Amygdala (tissue), 56 donors: ENCODE measurements around the gene DDX42.

Experiments
- DNase-seq, 56 donors: peaks; one replicate each; lab custom pipeline; 2025; lab: John Stamatoyannopoulos, UW

Gene DDX42, protein sequence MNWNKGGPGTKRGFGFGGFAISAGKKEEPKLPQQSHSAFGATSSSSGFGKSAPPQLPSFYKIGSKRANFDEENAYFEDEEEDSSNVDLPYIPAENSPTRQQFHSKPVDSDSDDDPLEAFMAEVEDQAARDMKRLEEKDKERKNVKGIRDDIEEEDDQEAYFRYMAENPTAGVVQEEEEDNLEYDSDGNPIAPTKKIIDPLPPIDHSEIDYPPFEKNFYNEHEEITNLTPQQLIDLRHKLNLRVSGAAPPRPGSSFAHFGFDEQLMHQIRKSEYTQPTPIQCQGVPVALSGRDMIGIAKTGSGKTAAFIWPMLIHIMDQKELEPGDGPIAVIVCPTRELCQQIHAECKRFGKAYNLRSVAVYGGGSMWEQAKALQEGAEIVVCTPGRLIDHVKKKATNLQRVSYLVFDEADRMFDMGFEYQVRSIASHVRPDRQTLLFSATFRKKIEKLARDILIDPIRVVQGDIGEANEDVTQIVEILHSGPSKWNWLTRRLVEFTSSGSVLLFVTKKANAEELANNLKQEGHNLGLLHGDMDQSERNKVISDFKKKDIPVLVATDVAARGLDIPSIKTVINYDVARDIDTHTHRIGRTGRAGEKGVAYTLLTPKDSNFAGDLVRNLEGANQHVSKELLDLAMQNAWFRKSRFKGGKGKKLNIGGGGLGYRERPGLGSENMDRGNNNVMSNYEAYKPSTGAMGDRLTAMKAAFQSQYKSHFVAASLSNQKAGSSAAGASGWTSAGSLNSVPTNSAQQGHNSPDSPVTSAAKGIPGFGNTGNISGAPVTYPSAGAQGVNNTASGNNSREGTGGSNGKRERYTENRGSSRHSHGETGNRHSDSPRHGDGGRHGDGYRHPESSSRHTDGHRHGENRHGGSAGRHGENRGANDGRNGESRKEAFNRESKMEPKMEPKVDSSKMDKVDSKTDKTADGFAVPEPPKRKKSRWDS

DNA sequence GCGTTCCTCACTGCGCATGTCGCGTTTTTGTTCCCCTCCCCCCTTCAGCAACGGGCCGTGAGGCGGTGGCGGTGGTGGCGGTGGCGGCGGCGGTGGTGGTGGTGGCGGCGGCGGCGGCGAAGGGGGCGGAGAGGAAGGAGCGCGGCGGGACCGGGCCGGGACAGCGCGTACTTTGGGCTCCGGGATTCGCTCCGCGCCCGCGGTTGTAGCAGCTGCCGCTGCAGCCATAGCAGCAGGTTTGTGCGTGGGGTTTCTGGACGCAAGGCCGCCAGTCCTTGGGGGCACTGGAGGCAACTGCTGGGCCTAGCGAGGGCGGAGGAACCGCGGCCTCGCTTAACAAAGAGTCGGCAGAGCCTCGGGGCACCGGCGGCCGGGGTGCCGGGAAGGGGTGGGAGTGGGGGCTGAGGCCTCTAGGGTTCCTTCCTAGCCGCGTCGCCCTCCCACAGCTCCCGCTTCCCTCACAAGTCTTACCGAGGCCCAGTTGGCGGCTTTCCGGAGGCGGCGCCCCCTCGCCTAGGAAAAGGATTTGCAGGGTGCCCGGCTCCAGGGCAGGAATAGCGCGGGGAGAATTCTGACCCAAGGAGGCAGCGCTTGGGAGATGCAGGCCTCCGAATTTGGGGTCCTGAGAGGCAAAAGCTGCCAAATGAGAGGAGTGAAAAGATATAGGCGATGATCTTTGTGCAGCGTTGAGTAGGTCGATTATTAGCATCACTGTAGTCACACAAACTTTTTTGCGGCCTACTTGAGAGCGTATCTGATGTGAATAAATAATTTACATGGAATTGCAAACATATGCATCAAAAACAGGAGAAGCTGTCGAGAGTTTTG, at the start of gene DDX42:
DDX42 (plus strand) TSS at position 30 of the 828 bp plus-strand sequence. CDS start 12,880 bp downstream, outside the sequence.
- peak in 32 of 56 donors; percentile 12 to 88 (median 41) for DNase-seq

DNA sequence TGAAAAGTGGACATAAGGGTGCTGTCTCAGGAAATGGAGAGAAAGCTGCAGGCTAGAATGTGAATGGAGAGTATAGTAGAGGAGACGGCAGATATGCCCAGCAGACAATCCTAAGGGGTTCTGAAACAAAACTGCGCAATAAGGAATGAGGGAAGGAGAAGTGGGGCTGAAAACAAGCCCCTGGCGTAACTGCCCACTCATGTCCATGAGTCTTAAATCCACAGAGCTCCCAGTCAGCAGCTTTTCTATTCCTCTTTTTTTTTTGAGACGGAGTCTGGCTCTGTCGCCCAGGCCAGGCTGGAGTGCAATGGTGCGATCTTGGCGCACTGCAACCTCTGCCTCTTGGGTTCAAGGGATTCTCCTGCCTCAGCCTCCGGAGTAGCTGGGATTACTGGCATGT, 38.3 kb upstream of the DDX42 start:
- no peak for DNase-seq

DNA sequence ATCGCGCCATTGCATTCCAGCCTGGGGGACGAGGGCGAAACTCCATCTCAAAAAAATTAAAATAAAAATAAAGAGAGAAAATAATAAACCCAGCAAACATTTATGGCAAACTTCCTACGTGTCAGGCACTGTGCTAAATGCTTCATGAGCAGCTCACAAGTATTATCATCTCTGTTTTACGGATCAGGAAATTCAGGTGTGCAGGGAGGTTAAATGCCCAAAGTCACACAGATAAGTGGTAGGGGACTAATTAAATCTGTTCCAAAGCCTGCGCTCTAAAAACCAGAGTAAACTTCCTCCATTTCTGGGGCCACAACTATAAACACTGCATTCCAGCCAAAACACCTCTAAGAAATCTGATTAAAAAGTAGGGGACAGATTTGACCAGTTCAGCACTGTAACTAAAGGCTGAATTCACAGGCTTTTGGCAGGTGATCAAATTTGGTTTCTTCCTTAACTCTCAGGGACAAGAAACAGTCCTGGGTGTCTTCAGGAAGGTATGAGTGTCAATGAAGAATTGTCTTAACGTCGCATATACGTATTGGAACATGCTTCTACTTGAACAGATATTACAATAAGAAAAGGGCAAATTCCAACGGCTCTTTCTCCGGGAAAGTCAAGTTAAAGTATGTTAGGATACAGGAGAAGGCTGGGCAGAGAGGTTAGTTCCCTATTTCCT, 33.4 kb upstream of the DDX42 start:
- no peak for DNase-seq

DNA sequence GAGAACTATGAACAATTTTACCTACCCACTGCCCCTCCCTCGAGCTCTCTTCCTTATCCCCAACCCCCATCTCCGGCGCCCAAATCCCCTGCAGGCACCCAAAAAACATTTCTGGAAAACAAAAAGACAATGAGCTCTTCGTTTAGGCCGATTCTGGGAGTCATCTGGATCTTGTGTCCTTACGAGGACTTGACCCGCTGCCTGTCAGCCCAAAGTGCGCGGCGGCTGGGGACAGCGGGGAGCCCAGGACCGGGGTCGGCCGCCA, 32.9 kb upstream of the DDX42 start:
- peak in 4 of 56 donors; percentile 20 to 56 (median 36) for DNase-seq

DNA sequence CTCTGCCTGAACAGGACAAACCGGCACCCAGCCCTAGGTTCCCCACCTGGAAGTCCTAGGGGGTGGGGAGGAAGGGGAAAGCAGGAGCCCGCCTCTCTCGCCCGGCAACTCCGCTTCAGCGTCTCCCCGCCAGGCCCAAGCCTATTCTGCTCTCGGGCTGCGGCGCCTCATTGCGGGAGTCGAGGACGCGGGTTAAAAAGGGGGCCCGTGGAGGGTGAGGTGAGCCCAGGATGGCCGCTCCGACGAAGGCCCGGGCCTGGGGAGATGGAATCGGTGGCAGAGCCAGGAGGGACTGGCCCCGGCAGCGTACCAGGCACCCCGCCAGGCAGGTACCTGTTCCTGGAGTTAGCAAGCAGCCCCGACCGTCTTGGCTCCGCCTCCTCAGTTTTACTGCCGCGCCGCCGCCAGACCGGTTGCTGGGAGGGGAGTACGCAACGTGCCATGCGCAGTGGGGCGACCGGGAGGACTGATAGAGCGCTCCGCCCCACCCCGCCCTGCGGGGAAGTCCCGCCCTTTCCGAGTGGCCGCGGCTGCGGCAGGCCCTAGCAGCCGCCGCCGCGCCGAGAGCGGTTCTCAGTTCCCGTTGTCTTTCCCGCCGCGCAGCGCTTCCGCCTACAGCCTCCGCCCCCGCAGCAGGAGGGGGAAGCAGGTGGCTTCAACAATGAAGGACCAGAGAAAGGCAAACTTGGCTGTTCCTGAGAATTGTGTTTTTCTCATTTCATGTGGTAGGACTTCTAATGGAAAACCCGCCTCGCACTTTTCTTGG, 32.4 kb upstream of the DDX42 start, which contains the start of gene STRADA:
STRADA (minus strand) TSS at position 392 of the 766 bp plus-strand sequence. CDS start 13,430 bp downstream, outside the sequence.
- DNase-seq = peak; percentile 47 to 98 (median 94)

DNA sequence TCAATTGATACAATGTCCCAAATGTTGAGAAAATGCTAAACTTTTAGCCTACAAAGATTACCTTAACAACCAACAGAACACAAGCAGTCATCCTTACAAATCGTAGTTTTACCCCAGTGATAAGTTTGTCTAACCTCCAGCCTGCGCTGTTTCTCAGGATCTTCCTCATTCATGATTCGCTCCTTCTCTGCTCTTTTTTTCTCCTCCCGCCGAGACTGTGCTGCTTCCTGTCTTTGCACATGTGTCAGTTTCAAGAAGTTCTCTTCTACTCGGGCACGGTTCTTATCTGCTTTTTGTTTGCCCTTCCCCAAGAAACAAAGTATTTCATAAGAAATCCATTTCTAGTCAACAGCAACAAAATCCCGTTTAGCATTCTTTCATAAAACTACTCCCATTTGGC, 22.2 kb upstream of the DDX42 start:
- DNase-seq = peak in 3 of 56 donors; percentile 3 to 22 (median 13)

DNA sequence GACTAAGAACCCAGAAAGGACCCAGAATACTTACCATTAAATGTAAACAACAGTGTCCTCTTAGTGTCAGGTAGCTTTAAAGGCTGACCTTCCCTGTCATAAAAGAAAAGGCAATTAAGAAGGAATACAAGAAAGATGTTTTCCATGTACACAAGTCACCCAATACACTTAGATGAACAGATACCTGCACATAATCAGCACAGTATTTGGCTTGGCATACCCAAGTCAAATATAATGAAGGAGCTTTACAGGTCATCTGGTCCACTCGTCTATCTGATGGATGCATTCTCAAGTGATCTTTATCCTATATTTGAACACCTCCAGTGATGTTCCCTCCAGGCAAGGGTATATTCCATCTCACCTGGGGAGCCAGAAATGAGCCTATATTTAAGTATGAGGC, 21.3 kb upstream of the DDX42 start:
- no peak for DNase-seq

DNA sequence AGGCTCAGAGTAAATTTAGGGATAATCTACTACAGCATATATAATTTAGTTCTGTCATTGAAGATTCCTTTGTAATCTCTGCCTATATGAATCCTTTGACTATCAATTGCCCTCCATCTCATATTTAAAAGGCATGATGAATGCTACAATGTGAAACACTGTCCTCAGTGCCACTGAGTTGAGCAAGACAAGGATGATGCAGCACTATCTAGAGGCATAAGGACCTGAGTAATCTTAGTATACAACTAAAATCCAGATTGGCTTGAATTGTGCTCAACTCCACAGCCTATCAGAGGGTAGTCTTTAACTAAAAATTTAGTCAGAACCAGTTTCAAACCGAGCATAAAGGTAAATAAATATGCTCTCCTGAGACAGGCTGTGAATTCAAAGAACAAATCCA, 20.8 kb upstream of the DDX42 start:
- DNase-seq = no peak

DNA sequence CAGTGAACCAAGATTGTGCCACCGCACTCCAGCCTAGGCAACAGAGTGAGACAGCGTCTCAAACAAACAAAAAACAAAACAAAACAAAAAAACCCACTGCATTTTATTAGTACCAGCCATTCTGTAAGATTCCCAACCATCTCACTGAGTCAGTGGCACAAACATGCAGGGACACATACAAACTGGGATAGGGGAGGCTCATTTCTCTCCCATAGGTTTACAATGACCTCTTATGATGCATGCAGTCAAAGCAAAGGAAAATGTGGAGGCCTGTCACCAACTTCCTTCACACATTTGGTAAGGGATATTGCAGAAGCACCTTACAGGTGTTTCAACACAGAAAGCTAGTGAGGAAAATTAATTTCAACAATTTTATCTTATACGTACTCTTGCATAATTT, 19.9 kb upstream of the DDX42 start:
- no peak for DNase-seq

DNA sequence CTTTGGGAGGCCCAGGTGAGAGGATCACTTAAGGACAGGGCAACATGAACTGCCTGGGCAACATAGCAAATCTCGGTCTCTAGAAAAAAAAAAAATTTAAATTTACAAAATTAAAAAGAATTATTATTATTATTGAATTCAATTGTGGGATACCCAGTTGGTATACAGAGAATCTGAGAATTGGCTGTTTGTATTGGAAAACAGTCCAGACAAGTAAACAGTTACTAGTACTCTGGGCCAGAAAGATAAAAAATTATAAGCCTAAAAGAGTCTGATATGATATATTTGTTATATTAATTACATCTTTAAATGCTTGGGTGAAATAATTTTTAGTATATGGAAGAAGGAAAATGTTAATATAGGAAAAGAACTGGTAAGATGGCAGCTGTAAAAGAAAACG, 15.5 kb upstream of the DDX42 start:
- no peak for DNase-seq

DNA sequence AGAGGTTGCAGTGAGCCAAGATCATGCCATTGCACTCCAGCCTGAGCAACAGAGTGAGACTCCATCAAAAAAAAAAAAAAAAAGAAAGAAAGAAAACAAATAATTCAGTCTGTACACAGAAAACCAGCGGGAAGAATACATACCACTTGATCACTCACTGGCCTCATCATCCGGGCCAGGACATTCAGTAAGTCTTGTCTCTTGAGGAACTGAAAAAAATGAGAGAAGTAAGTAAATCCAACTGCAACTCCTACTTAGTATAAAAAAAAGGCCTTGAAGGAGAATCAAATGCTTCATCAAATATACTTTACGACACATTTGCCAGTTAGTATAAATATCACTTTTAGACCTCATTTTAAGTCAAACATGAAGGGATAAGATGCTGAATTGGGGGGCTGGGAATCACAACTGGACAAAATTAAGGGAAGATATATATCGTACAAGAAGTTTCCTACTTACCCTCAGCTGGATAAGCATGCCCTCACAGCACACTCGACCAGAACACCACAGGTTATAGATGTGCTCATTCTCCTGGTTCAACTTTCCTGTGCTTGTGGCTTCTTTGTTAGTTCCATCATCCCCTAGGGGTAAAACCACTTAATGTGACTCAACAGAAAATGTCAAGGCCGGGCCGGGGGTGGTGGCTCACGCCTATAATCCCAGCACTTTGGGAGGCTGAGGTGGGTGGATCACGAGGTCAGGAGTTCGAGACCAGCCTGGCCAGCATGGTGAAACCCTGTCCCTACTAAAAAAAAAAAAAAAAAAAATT, 13.0 kb upstream of the DDX42 start:
- DNase-seq = peak in 1 of 56 donors; percentile 1

DNA sequence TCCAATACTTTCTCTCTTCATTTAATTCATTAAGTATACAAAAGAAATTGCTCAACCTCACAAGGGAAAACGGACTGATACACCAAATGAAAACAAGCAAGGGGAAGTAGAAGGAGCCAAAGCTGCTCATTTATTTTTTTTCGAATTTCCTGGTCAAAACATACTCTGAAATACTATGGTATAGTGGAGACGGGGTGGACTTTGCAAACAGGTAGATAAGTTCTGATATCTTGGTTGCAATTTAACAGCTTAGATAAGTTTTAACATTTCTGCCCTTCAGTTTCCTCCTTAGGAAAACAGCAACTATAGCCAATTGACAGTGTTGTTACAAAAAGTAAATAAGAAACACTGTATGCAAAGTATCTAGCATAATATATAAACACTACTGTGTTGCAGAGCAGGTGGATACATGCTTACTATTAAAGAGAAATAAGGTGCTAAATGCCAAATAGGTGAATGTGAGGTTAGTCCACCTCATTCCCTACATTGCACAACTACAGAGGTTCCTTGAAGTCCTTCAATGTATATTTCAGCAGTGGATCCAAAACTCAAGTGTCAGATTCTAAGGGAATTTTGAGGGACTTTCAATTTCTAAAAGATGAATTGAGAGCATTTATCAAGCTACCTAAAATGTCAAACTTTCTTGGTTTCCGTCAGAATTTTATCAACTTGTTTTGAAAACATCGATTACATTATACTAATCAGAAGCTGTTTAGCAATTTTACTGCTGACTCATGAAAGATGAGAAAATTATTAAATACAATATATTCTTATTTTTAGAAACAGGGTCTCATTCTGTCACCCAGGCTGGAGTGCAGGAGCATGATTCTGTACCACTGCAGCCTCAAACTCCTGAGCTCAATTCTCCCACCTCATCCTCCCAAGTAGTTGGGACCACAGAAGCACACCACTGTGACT, 11.6 kb upstream of the DDX42 start:
- no peak for DNase-seq

DNA sequence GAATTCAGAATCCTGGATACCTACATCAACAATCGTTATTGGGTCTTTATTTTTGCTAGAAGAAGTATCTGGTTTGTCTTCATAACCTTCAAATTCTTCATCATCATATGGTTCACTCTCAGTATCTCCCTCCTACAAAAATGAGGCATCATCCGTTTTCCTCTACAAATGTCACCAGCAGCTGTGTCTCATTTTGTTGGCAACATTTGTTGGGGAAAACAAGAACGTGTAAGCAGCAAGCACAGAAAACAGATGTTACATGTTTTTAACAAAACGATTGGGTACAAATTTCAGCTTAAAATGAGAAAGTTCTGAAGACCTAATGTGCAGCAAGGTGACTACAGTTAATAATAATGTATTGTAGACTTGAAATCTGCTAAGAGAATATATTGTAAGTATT, 9.3 kb upstream of the DDX42 start:
- peak in 1 of 56 donors; percentile 1 for DNase-seq

DNA sequence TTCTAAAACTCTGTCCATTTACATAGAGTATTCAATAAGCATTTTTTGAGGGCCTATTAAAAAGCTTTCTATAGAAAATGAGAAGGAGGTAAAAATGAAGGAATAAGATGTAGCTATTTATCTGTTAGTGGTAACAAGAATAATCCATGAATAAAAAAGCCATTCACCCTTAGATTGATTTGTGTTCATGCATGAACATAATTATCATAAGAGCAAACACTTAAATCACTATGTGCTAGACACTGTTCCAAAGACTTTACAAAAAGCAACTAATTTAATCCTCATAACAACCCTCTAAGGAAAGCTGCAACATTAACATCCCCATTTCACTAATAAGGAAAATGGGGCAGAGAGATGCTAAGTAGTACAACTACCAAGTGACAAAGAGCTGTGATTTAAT, 7.2 kb upstream of the DDX42 start:
- no peak for DNase-seq

DNA sequence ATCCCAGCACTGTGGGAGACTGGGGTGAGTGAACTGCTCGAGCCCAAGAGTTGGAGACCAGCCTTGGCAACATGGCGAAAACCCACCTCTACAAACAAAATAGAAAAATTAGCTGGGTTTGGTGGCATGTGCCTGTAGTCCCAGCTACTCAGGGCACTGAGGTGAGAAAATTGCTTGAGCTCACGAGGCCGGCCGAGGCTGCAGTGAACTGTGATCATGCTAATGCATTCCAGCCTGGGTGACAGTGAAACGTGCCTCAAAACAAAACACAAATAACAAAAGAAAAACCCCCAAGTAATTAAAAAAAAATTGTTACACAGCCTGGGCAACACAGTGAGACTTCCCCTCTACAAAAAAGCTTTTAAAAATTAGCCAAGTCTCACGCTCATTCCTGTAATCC, 5.5 kb upstream of the DDX42 start:
- no peak for DNase-seq

DNA sequence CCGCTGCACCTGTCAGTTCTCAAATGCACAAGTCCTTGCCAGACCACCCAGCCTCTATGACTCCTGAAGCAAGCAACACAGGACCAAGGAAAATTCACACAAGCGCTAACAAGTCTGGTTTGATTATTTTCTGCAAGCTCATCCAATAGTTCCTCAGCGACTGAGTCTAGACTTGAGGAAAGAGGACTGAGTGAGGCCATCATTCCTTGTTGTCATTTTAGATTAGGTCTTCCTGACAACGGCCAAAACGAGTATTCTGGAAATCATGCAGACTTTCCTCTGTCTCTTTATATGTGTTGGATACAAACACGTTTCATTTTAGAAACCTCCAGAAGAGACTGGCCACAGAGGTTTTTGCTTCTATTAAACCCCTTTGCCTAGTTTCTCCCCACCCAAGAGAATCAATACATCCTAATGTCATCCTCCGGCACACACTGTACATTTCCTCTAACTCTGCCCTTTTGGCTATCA, 1.1 kb upstream of the DDX42 start:
- DNase-seq = no peak
